ENCODE data around the gene SLC9A6. TPM values are rescaled to one million over a fixed set of nuclear protein-coding genes. Genes with fewer than 3 reads are reported as not detected.
A peak's percentile ranks its signal among the peaks of the same experiment; 100 is the strongest.

SLC9A6 gene
- total and polyA plus RNA-seq, 2 of the 13 experiments (the other 11 are each of a cell fraction or from before 2014, with no cell fraction given): 3.9 to 8.0 TPM

- DNase-seq (ENCODE audit: low spot score) (peak; percentile 0), FAIRE-seq (no peak), ATAC-seq (no peak)
- Histone ChIP-seq H3K9ac (ENCODE audit: insufficient read depth, low read depth, low read length) (no peak overlapping the region), H3K4me2 (ENCODE audit: low read depth, low read length) (no peak overlapping the region), H3K4me3 (replicated peaks in 1 of 3; ENCODE audit: insufficient read depth in 1 of 3, low read depth in 2 of 3, low read length in 3 of 3) (no peak overlapping the region), H3K4me1 (ENCODE audit: insufficient read depth, low read length) (no peaks in the 10 kb centered on the region), H3K79me2 (ENCODE audit: insufficient read depth, low read length) (no peaks in the 10 kb centered on the region), H2AFZ (ENCODE audit: low read length) (no peak overlapping the region), H3K27ac (ENCODE audit: extremely low read length, insufficient read depth, low read length) (no peak overlapping the region), H3K27me3 (ENCODE audit: control insufficient read depth in 1 of 2, insufficient read depth in 2 of 2, low read length in 2 of 2) (no peaks in the 10 kb centered on the region), H3K9me3 (ENCODE audit: low read length) (no peaks in the 10 kb centered on the region), H3K36me3 (replicated peaks in 1 of 2; ENCODE audit: control insufficient read depth in 1 of 2, insufficient read depth in 2 of 2, low read length in 2 of 2) (no peaks in the 10 kb centered on the region), H4K20me1 (ENCODE audit: insufficient read depth, low read length) (no peaks in the 10 kb centered on the region)
- intact Hi-C loops (cut with micrococcal nuclease; ENCODE audit: unreplicated experiment): no loop called here
- in situ Hi-C loops (cut with HindIII; ENCODE audit: extremely low pct_ligation_motif_present, low pct_unique_long_range_greater_than_20kb): loop anchor here (10.0 kb wide), 1 partner anchor 129 kb away; no protein-coding TSS in a partner anchor
- no TSS peak for BruUV-seq (replicated peaks)
- WGBS (ENCODE audit: low lambda C conversion rate): 73% methylated on average over 1 of the region's 1 CpG
- ChIA-PET CTCF (ENCODE audit: low intra/inter-chr PET ratio, low total read pairs) (no interaction called here), POLR2A (no interaction called here)
- TF ChIP-seq ZHX1 (CRISPR knock-in tag; IDR thresholded peaks at IDR 0.05; ENCODE audit: low read depth) (no peak), RAD51 (IDR thresholded peaks at IDR 0.05; ENCODE audit: borderline replicate concordance) (no peak), ZNF263 (CRISPR knock-in tag; IDR thresholded peaks at IDR 0.05) (no peak), ZNF660 (CRISPR knock-in tag; IDR thresholded peaks at IDR 0.05; ENCODE audit: borderline replicate concordance, low read depth) (no peak), ZNF776 (CRISPR knock-in tag; IDR thresholded peaks at IDR 0.05) (no peak), SMARCE1 (IDR thresholded peaks at IDR 0.05; ENCODE audit: borderline replicate concordance) (no peak), FLYWCH1 (CRISPR knock-in tag; IDR thresholded peaks at IDR 0.05) (no peak), ATF7-NPFF (CRISPR knock-in tag; IDR thresholded peaks at IDR 0.05; ENCODE audit: low read depth) (no peak), ZNF136 (CRISPR knock-in tag; IDR thresholded peaks at IDR 0.05; ENCODE audit: low read depth) (no peak), GTF3A (CRISPR knock-in tag; conservative IDR thresholded peaks at IDR 0.05) (no peak), MLLT10 (CRISPR knock-in tag; IDR thresholded peaks at IDR 0.05) (no peak), CTCF (CRISPR knock-in tag; IDR thresholded peaks at IDR 0.05) (no peak), ZNF101 (CRISPR knock-in tag; IDR thresholded peaks at IDR 0.05; ENCODE audit: borderline replicate concordance, low read depth) (no peak), HNF4G (IDR thresholded peaks at IDR 0.05; ENCODE audit: borderline replicate concordance, low read depth, low read length) (no peak), HNF4G (CRISPR knock-in tag; IDR thresholded peaks at IDR 0.05; ENCODE audit: borderline replicate concordance, low read depth) (no peak)
Observed at GRCh38 chrX:136035663-136036062, 50.4 kb downstream of the SLC9A6 start.
